Trophoblast cell (in vitro differentiated cells and primary cell): ENCODE measurements around the gene CCDC188.

Experiments
- DNase-seq, 2 donors: peaks; one replicate each; pipeline ENCODE4 v3.0.0-alpha.2; 2016
- H2AFZ ChIP-seq: 2 replicates; pipeline ENCODE4 v1.6.1; 2013; ENCODE audit warnings: low read length, moderate library complexity, mild to moderate bottlenecking; ENCODE audit not compliant: insufficient read depth, poor library complexity
- H2AK5ac ChIP-seq: 2 replicates; pipeline ENCODE4 v1.6.1; 2013; ENCODE audit warnings: mild to moderate bottlenecking, low read length
- H2BK120ac ChIP-seq: 2 replicates; pipeline ENCODE4 v1.6.1; 2013; ENCODE audit warnings: low read length, mild to moderate bottlenecking, moderate library complexity; ENCODE audit not compliant: insufficient read depth, poor library complexity
- H2BK12ac ChIP-seq: 2 replicates; pipeline ENCODE4 v1.6.1; 2013; ENCODE audit warnings: mild to moderate bottlenecking, low read length, moderate library complexity
- H2BK5ac ChIP-seq: 2 replicates; pipeline ENCODE4 v1.6.1; 2013; ENCODE audit warnings: low read length, low read depth, moderate library complexity, mild to moderate bottlenecking; ENCODE audit not compliant: poor library complexity
- H3K14ac ChIP-seq: 2 replicates; pipeline ENCODE4 v1.6.1; 2013; ENCODE audit warnings: mild to moderate bottlenecking, low read length
- H3K18ac ChIP-seq: 2 replicates; pipeline ENCODE4 v1.6.1; 2013; ENCODE audit warnings: mild to moderate bottlenecking, low read length
- H3K23ac ChIP-seq: 2 replicates; pipeline ENCODE4 v1.6.1; 2013; ENCODE audit warnings: low read length
- H3K27ac ChIP-seq: 2 replicates; pipeline ENCODE4 v1.5.1; 2013; ENCODE audit warnings: low read depth, mild to moderate bottlenecking, inconsistent platforms, low read length, moderate library complexity
- H3K27me3 ChIP-seq: 2 replicates; pipeline ENCODE4 v1.6.1; 2013; ENCODE audit warnings: inconsistent platforms, mild to moderate bottlenecking, low read length, moderate library complexity; ENCODE audit not compliant: insufficient read depth
- H3K36me3 ChIP-seq, 2 experiments: 1 replicate in 1 of 2; 2 replicates in 1 of 2; pipeline ENCODE4 v1.6.1; 2013; ENCODE audit warnings: low read length in 2 of 2, mild to moderate bottlenecking in 2 of 2, moderate library complexity in 1 of 2; ENCODE audit not compliant: insufficient read depth in 2 of 2, control insufficient read depth in 1 of 2
- H3K4ac ChIP-seq: 2 replicates; pipeline ENCODE4 v1.6.1; 2013; ENCODE audit warnings: low read depth, mild to moderate bottlenecking, low read length, moderate library complexity
- H3K4me1 ChIP-seq, 2 experiments: 1 replicate in 1 of 2; 2 replicates in 1 of 2; pipeline ENCODE4 v1.6.1; 2013; ENCODE audit warnings: low read length in 2 of 2, mild to moderate bottlenecking in 2 of 2, moderate library complexity in 1 of 2; ENCODE audit not compliant: insufficient read depth in 2 of 2, control insufficient read depth in 1 of 2
- H3K4me2 ChIP-seq: 2 replicates; pipeline ENCODE4 v1.6.1; 2013; ENCODE audit warnings: inconsistent platforms, mild to moderate bottlenecking, low read length, moderate library complexity
- H3K4me3 ChIP-seq: 2 replicates; pipeline ENCODE4 v1.5.1; 2013; ENCODE audit warnings: mild to moderate bottlenecking, low read depth, low read length, inconsistent platforms
- H3K79me1 ChIP-seq: one replicate; pipeline ENCODE4 v1.6.1; 2013; ENCODE audit warnings: low read length
- H3K79me2 ChIP-seq: 2 replicates; pipeline ENCODE4 v1.6.1; 2013; ENCODE audit warnings: low read length, mild to moderate bottlenecking; ENCODE audit not compliant: control insufficient read depth, insufficient read depth, poor library complexity
- H3K9ac ChIP-seq: 2 replicates; pipeline ENCODE4 v1.6.1; 2013; ENCODE audit warnings: mild to moderate bottlenecking, low read length
- H3K9me3 ChIP-seq: 2 replicates; pipeline ENCODE4 v1.6.1; 2013; ENCODE audit warnings: low read depth, mild to moderate bottlenecking, control low read depth, inconsistent platforms, low read length; ENCODE audit not compliant: insufficient read depth
- H4K12ac ChIP-seq: 2 replicates; pipeline ENCODE4 v1.6.1; 2013; ENCODE audit warnings: low read depth, mild to moderate bottlenecking, low read length, moderate library complexity
- H4K8ac ChIP-seq: 2 replicates; pipeline ENCODE4 v1.6.1; 2013; ENCODE audit warnings: low read depth, mild to moderate bottlenecking, low read length, moderate library complexity
- H4K91ac ChIP-seq: one replicate; pipeline ENCODE4 v1.6.1; 2013; ENCODE audit warnings: low read depth, mild to moderate bottlenecking, low read length, moderate library complexity
- WGBS: extraction: QIAGEN DNeasy Blood & Tissue Kit; methylation state at CpG from one replicate; pipeline ENCODE4 v1.1.7; 2013; ENCODE audit warnings: missing lambda C conversion rate; ENCODE audit not compliant: insufficient read length, insufficient coverage; ENCODE audit errors: extremely low coverage; 5-methylcytosine and 5-hydroxymethylcytosine counted together

Gene CCDC188

DNA sequence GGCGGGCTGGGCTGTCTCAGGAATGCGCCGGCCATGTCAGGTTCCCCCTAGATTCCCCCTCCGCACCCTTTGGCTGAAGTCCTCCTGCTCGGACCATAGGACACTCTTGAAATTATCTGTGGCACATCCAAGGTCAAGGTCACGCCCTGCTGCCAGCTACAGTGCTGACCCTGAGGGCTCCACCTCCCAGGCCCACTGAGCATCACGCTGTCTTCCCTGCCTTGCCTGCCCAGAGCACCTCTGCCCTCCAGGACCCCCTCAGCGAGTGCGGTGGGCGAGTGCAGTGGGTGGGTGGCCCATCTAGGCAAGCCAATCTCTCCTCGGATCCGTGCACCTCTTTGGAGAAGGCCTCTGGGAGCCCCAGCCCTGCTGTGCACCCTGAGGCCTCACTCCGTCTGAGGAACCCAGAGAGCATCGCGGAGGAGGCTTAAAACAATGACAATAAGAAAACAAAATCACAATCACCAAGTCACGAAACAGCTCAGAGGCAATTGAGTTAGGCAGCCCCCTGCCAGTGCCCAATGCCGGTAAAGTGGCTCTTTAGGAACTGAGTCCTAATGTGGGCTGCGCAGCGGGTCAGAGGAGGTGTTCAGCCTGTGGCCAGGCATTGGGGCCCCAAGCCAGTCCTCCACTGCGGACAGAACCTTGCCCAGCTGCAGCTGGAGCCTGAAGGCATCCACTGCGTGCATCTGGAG is 26.5 kb upstream of the CCDC188 start:
- Histone ChIP-seq H3K79me1 (no peaks in the 10 kb centered on the region), H3K4me2 (no peak overlapping the region), H2BK5ac (no peak overlapping the region), H3K36me3 (no peaks in the 10 kb centered on the region), H2AK5ac (no peak overlapping the region), H3K18ac (no peak overlapping the region), H2AFZ (no peak overlapping the region), H3K4me1 (no peaks in the 10 kb centered on the region), H3K27me3 (no peaks in the 10 kb centered on the region), H4K12ac (no peak overlapping the region), H4K91ac (no peak overlapping the region), H3K4ac (no peak overlapping the region), H3K14ac (no peak overlapping the region), H2BK120ac (no peak overlapping the region), H3K9me3 (no peaks in the 10 kb centered on the region), H2BK12ac (no peak overlapping the region), H4K8ac (no peak overlapping the region), H3K27ac (no peak overlapping the region), H3K9ac (no peak overlapping the region), H3K4me3 (no peak overlapping the region), H3K23ac (no peak overlapping the region), H3K79me2 (no peaks in the 10 kb centered on the region)
- WGBS, result no CpG with 5 or more reads among the region's 21 CpGs
- no peak for DNase-seq

GRCh38 chr22:20176421-20177085 is 25.7 kb upstream of the CCDC188 start:
- no peak overlapping the region for H3K9ac ChIP-seq
- no peak overlapping the region for H3K18ac ChIP-seq
- no peak overlapping the region for H3K27ac ChIP-seq
- H3K4me3 ChIP-seq, result no peak overlapping the region
- no peak for DNase-seq
- H3K79me2 ChIP-seq, result no peaks in the 10 kb centered on the region
- H3K36me3 ChIP-seq, result no peaks in the 10 kb centered on the region
- no peak overlapping the region for H2BK5ac ChIP-seq
- no peak overlapping the region for H2BK120ac ChIP-seq
- no peak overlapping the region for H3K4me2 ChIP-seq
- H2AFZ ChIP-seq, result no peak overlapping the region
- H3K4me1 ChIP-seq, result no peaks in the 10 kb centered on the region
- no peaks in the 10 kb centered on the region for H3K79me1 ChIP-seq
- no peak overlapping the region for H3K23ac ChIP-seq
- no peak overlapping the region for H3K14ac ChIP-seq
- no peak overlapping the region for H4K8ac ChIP-seq
- H3K27me3 ChIP-seq, result no peaks in the 10 kb centered on the region
- H3K9me3 ChIP-seq, result no peaks in the 10 kb centered on the region
- H2AK5ac ChIP-seq, result no peak overlapping the region
- H2BK12ac ChIP-seq, result no peak overlapping the region
- H3K4ac ChIP-seq, result no peak overlapping the region
- no peak overlapping the region for H4K91ac ChIP-seq
- no peak overlapping the region for H4K12ac ChIP-seq
- no CpG with 5 or more reads among the region's 17 CpGs for WGBS

DNA sequence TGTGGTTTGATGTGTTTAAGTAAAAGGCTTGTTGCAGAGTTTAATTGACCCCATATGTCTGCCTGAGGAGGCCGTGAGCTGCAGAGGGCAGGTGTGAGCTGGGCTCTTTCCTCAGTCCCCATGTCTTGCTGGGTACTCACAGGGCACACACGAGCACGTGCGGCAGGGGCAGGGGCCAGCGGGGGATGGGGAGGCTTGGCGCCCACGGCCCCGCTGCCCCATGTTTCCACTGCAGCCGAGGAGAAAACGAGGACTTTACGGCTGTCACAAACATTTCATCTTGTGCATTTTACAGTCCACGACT is 24.7 kb upstream of the CCDC188 start:
- no peak overlapping the region for H3K4ac ChIP-seq
- no peaks in the 10 kb centered on the region for H3K36me3 ChIP-seq
- no peak overlapping the region for H3K23ac ChIP-seq
- H3K27me3 ChIP-seq, result no peaks in the 10 kb centered on the region
- no peak overlapping the region for H2AK5ac ChIP-seq
- no peak overlapping the region for H2BK12ac ChIP-seq
- DNase-seq, result no peak
- H3K4me1 ChIP-seq, result no peaks in the 10 kb centered on the region
- WGBS, result no CpG with 5 or more reads among the region's 12 CpGs
- H3K18ac ChIP-seq, result no peak overlapping the region
- H4K12ac ChIP-seq, result no peak overlapping the region
- H3K9me3 ChIP-seq, result no peaks in the 10 kb centered on the region
- no peak overlapping the region for H4K8ac ChIP-seq
- no peak overlapping the region for H3K9ac ChIP-seq
- H3K79me1 ChIP-seq, result no peaks in the 10 kb centered on the region
- no peak overlapping the region for H3K4me3 ChIP-seq
- no peak overlapping the region for H2BK5ac ChIP-seq
- H2AFZ ChIP-seq, result no peak overlapping the region
- no peak overlapping the region for H3K14ac ChIP-seq
- H3K4me2 ChIP-seq, result no peak overlapping the region
- H3K27ac ChIP-seq, result no peak overlapping the region
- no peaks in the 10 kb centered on the region for H3K79me2 ChIP-seq
- no peak overlapping the region for H2BK120ac ChIP-seq
- H4K91ac ChIP-seq, result no peak overlapping the region

GRCh38 chr22:20174785-20175596 is 24.1 kb upstream of the CCDC188 start:
- no peak overlapping the region for H3K4ac ChIP-seq
- no peaks in the 10 kb centered on the region for H3K79me1 ChIP-seq
- H3K4me2 ChIP-seq, result no peak overlapping the region
- no peak overlapping the region for H3K18ac ChIP-seq
- H3K27me3 ChIP-seq, result no peaks in the 10 kb centered on the region
- H2BK120ac ChIP-seq, result no peak overlapping the region
- H3K36me3 ChIP-seq, result no peaks in the 10 kb centered on the region
- WGBS, result no CpG with 5 or more reads among the region's 19 CpGs
- H2AK5ac ChIP-seq, result no peak overlapping the region
- H3K9ac ChIP-seq, result no peak overlapping the region
- H4K12ac ChIP-seq, result no peak overlapping the region
- H3K23ac ChIP-seq, result no peak overlapping the region
- no peak overlapping the region for H2BK12ac ChIP-seq
- no peaks in the 10 kb centered on the region for H3K4me1 ChIP-seq
- no peak overlapping the region for H3K14ac ChIP-seq
- H3K79me2 ChIP-seq, result no peaks in the 10 kb centered on the region
- H4K91ac ChIP-seq, result no peak overlapping the region
- H3K27ac ChIP-seq, result no peak overlapping the region
- H2BK5ac ChIP-seq, result no peak overlapping the region
- H2AFZ ChIP-seq, result no peak overlapping the region
- no peaks in the 10 kb centered on the region for H3K9me3 ChIP-seq
- no peak overlapping the region for H3K4me3 ChIP-seq
- H4K8ac ChIP-seq, result no peak overlapping the region
- peak in 1 of 2 donors; percentile 13 for DNase-seq
